Psoas muscle (tissue), 8 donors: Measurements from ENCODE around the gene LAD1. TPM values are rescaled to one million over a fixed set of nuclear protein-coding genes. Genes with fewer than 3 reads are reported as not detected.

Experiments used
- ATAC-seq, 4 donors: fragments of 200-7000 bp; cut with Tn5 transposase; one replicate each; pipeline ENCODE4 v1.9.1; 2020; ENCODE audit warnings: moderate library complexity in 3 of 4, mild to moderate bottlenecking in 2 of 4
- DNase-seq, 2 donors: peaks; one replicate each; pipeline ENCODE4 v3.0.0-alpha.2; 2020
- H3K27ac ChIP-seq: fragments of 200-600 bp; one replicate; pipeline ENCODE4 v1.8.0; 2022
- H3K27me3 ChIP-seq, 3 donors: fragments of 200-600 bp in 1 of 3; one replicate each; pipeline versions ENCODE4 v1.6.1 to v1.8.0; 2013 to 2022; ENCODE audit warnings: low read length in 2 of 3, mild to moderate bottlenecking in 2 of 3, moderate library complexity in 1 of 3; ENCODE audit not compliant: insufficient read depth in 3 of 3
- H3K36me3 ChIP-seq, 2 donors: fragments of 200-600 bp in 1 of 2; one replicate each; pipeline versions ENCODE4 v1.6.1 to v1.8.0; 2013 to 2022; ENCODE audit warnings: low read depth in 1 of 2, mild to moderate bottlenecking in 1 of 2, moderate library complexity in 1 of 2; ENCODE audit not compliant: insufficient read depth in 1 of 2
- H3K4me1 ChIP-seq: fragments of 200-600 bp; one replicate; pipeline ENCODE4 v1.8.0; 2022
- H3K4me3 ChIP-seq: fragments of 200-600 bp; one replicate; pipeline ENCODE4 v1.8.0; 2022; ENCODE audit warnings: mild to moderate bottlenecking
- H3K9me3 ChIP-seq: fragments of 200-600 bp; one replicate; pipeline ENCODE4 v1.8.0; 2022
- CTCF ChIP-seq: fragments of 200-600 bp; IDR thresholded peaks from one replicate; pipeline ENCODE4 v1.8.0; 2022; ENCODE audit warnings: antibody characterized with exemption
- WGBS, 3 donors: extraction: QIAGEN DNeasy Blood & Tissue Kit; methylation state at CpG; one replicate each; pipeline versions ENCODE4 v1.1.6 to v1.1.7; 2013; 5-methylcytosine and 5-hydroxymethylcytosine counted together
- intact Hi-C, 2 donors: fragments of 100-400 bp; cut with DNase I; formaldehyde crosslinking; loops; one replicate each; pipeline versions ENCODE4 v1.11.0 to v1.14.2; 2022
- polyA plus RNA-seq, 3 donors: library from polyadenylated mRNA; stranded (reverse); fragments of 200-250 nt; gene quantifications; one replicate each; pipeline ENCODE4 v1.2.3, GENCODE V29; 2013
- total RNA-seq, 4 donors: library from RNA; stranded (reverse); fragmentation: NEBNext Ultra II Directional in 2 of 4; extraction: Animal tissue kit (Norgen Biotek cat#: 25700) in 2 of 4; gene quantifications; one replicate each; pipeline versions ENCODE4 v1.2.1 to v1.2.4, GENCODE V29; 2021 to 2023
- donor health status: healthy with polysubstance abuse.
- donor health status: DM: no; HTN: no; CAD: no; lungs with moderate emphysema.
- donor health status: Bipolar disorder and iron deficiency.
- donor health status: healthy.
- donor health status: DM: yes; HTN: yes; CAD: no.
- donor health status: DM: no; HTN: no; CAD: no.
- donor health status: DM: no; HTN: no; CAD: no.
- donor health status: DM: yes; HTN: yes; CAD: no.

LAD1 gene
- total and polyA plus RNA-seq, 7 donors = 0.23 to 17.7 (median 5.4) TPM

- Histone ChIP-seq H3K4me3 (no peak overlapping the region), H3K27ac (no peak overlapping the region), H3K27me3 (no peaks in the 10 kb centered on the region), H3K9me3 (no peaks in the 10 kb centered on the region), H3K4me1 (no peaks in the 10 kb centered on the region), H3K36me3 (no peaks in the 10 kb centered on the region)
- 62 to 79% (median 65%) methylated on average over 8 of the region's 8 CpGs for WGBS, 3 donors
- intact Hi-C loops = loop anchor here in 1 of 2 donors (2.0 kb wide), 1 partner anchor 109 kb away; no protein-coding TSS in a partner anchor
- no peak for ATAC-seq
- peak in 1 of 2 donors; percentile 27 for DNase-seq
- TF ChIP-seq CTCF = no peak
Measured at GRCh38 chr1:201363467-201363866, 35.7 kb downstream of the LAD1 start.

- WGBS, 3 donors = 92 to 96% (median 92%) methylated on average over 3 of the region's 3 CpGs
- intact Hi-C loops = loop anchor here in 1 of 2 donors (2.0 kb wide), 1 partner anchor 108 kb away; no protein-coding TSS in a partner anchor
- peak in 1 of 2 donors; percentile 9 for DNase-seq
Measured at GRCh38 chr1:201362906-201363305, 36.2 kb downstream of the LAD1 start.

GRCh38 chr1:201361652-201362504 lies 37.2 kb downstream of the LAD1 start:
- no peaks in the 10 kb centered on the region for H3K36me3 ChIP-seq
- no peaks in the 10 kb centered on the region for H3K9me3 ChIP-seq
- peak; percentile 75 to 89 (median 82) for ATAC-seq
- peak; percentile 52 to 65 for DNase-seq
- no peak overlapping the region for H3K27ac ChIP-seq
- peak; percentile 84 for TF ChIP-seq CTCF
- WGBS, 3 donors = 57 to 69% (median 59%) methylated on average over 10 of the region's 10 CpGs
- intact Hi-C loops = loop anchor here (1.0 to 2.0 kb wide), 2 partner anchors 107 to 108 kb away; no protein-coding TSS in a partner anchor
- no peaks in the 10 kb centered on the region for H3K4me1 ChIP-seq
- no peaks in the 10 kb centered on the region for H3K27me3 ChIP-seq
- no peak overlapping the region for H3K4me3 ChIP-seq

More at GRCh38 chr1:201362906-201363305, 36.2 kb downstream of the LAD1 start:
- no peak overlapping the region for H3K4me3 ChIP-seq
- TF ChIP-seq CTCF = no peak
- no peaks in the 10 kb centered on the region for H3K9me3 ChIP-seq
- H3K27me3 ChIP-seq = no peaks in the 10 kb centered on the region
- H3K4me1 ChIP-seq = no peaks in the 10 kb centered on the region
- no peak for ATAC-seq
- no peaks in the 10 kb centered on the region for H3K36me3 ChIP-seq
- no peak overlapping the region for H3K27ac ChIP-seq

- peak in 1 of 2 donors; percentile 46 for DNase-seq
- no peak overlapping the region for H3K27ac ChIP-seq
- peak in 3 of 4 donors; percentile 3 to 8 (median 5) for ATAC-seq
- H3K4me1 ChIP-seq = no peaks in the 10 kb centered on the region
- TF ChIP-seq CTCF = no peak
- no peaks in the 10 kb centered on the region for H3K9me3 ChIP-seq
- no peaks in the 10 kb centered on the region for H3K36me3 ChIP-seq
- 82 to 88% (median 85%) methylated on average over 14 to 15 of the region's 15 CpGs for WGBS, 3 donors
- H3K27me3 ChIP-seq = no peaks in the 10 kb centered on the region
- intact Hi-C loops = loop anchor here in 1 of 2 donors (1.0 kb wide), 1 partner anchor 107 kb away; no protein-coding TSS in a partner anchor
- no peak overlapping the region for H3K4me3 ChIP-seq
Measured at GRCh38 chr1:201360901-201361651, 38.0 kb downstream of the LAD1 start.
